ENCODE results near the gene HECTD1.

The HECTD1 gene

DNA sequence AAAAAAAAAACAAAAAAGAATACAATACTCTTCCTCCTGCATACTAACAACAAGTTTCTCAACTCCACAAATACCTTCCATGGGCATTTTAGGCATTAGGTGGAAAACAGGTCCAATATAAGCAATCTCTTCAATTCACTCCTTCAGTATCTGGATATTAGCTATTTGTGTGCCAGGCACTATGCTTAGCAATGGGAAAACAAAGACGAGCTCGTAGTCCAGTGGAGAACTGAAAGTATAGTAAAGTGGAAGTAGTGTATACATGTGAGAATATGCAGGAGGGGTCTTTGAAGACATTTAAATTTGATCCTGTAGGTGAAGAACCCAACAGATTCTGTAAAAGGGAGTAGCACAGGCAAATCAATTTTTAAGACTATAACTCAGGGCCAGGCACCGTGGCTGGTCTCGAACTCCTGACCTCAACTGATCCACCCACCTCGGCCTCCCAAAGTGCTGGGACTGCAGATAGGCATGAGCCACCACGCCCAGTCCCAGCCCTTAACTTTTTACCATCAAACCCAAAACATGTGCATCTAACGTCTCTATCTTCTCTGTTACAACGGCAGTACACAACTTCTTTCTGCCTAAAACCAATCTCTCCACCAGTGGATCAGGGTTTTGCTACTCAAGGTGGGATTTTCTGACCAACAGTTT, 10.6 kb downstream of the HECTD1 start:
- in situ Hi-C loops (cut with MboI; ENCODE audit: low sequenced_read_pairs), result loop anchor here (25.0 kb wide), 1 partner anchor 165 kb away; no protein-coding TSS in a partner anchor

- in situ Hi-C loops (cut with MboI; ENCODE audit: low sequenced_read_pairs), result loop anchor here (25.0 kb wide), 1 partner anchor 168 kb away; no protein-coding TSS in a partner anchor
These were observed 12.9 kb downstream of the HECTD1 start for GRCh38 chr14:31194661-31195060.

DNA sequence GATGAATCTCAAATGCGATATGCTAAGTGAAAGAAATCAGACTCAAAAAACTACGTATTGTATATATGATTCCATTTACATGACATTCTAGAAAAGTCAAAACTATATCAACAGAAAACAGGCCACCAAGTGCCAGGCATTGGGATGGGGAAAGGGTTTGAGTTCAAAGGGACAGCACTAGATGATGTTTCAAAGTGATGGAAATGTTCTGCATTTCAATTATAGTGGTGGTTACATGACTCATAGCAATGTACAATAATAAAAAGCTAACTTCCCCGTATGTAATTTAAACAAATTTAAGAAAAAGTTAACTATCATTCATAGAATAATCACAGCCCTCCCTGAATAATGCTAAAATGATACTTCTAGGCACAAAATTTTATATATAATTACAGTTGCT, 13.5 kb downstream of the HECTD1 start:
- in situ Hi-C loops (cut with MboI; ENCODE audit: low sequenced_read_pairs), result loop anchor here (25.0 kb wide), 1 partner anchor 168 kb away; no protein-coding TSS in a partner anchor

DNA sequence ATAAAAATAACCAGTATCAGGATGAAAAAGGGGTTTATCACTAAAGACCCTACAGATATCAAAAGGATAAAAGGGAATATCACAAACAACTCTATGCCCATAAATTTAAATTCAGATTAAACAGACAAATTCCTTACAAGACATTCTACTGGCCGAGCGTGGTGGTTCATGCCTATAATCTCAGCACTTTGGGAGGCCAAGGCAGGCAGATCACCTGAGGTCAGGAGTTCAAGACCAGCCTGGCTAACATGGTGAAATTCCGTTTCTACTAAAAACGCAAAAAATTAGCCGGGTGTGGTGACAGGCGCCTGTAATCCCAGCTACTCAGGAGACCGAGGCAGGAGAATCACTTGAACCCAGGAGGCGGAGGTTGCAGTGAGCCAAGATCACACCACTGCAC, 15.0 kb downstream of the HECTD1 start:
- in situ Hi-C loops (cut with MboI; ENCODE audit: low sequenced_read_pairs), result loop anchor here (25.0 kb wide), 1 partner anchor 170 kb away; no protein-coding TSS in a partner anchor

DNA sequence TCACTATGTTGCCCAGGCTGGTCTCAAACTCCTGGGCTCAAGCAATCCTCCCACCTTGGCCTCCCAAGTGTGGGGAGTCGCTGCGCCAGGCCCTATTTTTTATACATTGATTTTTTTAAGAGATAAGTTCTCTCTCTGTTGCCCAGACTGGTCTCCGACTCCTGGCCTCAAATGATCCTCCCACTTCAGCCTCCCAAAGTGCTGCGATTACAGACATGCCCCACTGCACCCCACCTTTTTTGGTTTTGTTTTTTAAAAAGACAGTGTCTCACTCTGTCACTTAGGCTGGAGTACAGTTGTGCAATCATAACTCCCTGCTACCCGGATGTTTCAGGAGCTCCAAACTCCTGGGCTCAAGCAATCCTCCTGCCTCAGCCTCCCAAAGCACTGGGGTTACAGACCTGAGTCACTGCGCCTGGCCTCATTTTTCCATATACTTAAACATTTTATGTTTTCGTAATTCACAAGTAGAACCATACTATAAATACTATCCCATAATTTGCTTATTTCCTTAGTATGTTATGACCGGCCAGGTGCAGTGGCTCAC, 16.8 kb downstream of the HECTD1 start:
- in situ Hi-C loops (cut with MboI; ENCODE audit: low sequenced_read_pairs), result loop anchor here (25.0 kb wide), 1 partner anchor 172 kb away; no protein-coding TSS in a partner anchor

DNA sequence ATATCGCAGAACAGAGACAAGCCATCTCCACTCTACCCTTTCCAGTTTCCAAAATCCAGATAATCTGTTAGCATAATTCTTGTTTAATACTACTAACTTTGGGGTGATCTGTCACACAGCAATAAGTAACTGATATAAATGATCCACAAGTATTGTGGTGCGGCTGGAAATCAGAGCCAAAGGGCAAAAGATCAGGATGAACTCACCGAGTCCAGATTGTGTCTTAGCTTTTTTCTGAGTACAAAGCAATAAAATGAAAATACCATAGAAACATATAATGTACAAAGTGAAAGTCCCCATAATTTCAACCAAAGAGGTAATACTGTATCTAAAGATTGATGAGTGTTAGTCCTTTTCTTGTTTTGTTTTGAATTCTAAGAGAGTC, 17.4 kb downstream of the HECTD1 start:
- in situ Hi-C loops (cut with MboI; ENCODE audit: low sequenced_read_pairs), result loop anchor here (25.0 kb wide), 1 partner anchor 172 kb away; no protein-coding TSS in a partner anchor

- in situ Hi-C loops (cut with MboI; ENCODE audit: low sequenced_read_pairs), result loop anchor here (25.0 kb wide), 1 partner anchor 173 kb away; no protein-coding TSS in a partner anchor
These were observed 18.0 kb downstream of the HECTD1 start for GRCh38 chr14:31189346-31190218.

GRCh38 chr14:31188744-31189143, 18.8 kb downstream of the HECTD1 start:
- in situ Hi-C loops (cut with MboI; ENCODE audit: low sequenced_read_pairs), result loop anchor here (25.0 kb wide), 1 partner anchor 174 kb away; no protein-coding TSS in a partner anchor

DNA sequence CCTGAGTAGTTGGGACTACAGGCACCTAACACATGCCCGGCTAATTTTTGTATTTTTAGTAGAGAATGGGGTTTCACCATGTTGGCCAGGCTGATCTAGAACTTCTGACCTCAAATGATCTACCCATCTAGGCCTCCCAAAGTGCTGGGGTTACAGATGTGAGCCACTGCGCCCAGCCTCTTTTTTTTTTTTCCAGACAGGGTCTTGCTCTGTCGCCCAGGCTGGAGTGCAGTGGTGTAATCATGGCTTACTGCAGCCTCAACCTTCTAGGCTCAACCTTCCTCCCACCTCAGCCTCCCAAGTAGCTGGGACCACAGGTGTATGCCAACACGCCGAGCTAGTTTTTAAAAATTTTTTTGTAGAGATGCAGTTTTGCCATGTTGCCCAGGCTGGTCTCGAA, 25.6 kb downstream of the HECTD1 start:
- in situ Hi-C loops (cut with MboI; ENCODE audit: low sequenced_read_pairs), result loop anchor here (25.0 kb wide), 1 partner anchor 180 kb away; no protein-coding TSS in a partner anchor

- in situ Hi-C loops (cut with MboI; ENCODE audit: low sequenced_read_pairs), result loop anchor here (25.0 kb wide), 1 partner anchor 181 kb away; no protein-coding TSS in a partner anchor
These were observed 26.3 kb downstream of the HECTD1 start for GRCh38 chr14:31181271-31181670.

DNA sequence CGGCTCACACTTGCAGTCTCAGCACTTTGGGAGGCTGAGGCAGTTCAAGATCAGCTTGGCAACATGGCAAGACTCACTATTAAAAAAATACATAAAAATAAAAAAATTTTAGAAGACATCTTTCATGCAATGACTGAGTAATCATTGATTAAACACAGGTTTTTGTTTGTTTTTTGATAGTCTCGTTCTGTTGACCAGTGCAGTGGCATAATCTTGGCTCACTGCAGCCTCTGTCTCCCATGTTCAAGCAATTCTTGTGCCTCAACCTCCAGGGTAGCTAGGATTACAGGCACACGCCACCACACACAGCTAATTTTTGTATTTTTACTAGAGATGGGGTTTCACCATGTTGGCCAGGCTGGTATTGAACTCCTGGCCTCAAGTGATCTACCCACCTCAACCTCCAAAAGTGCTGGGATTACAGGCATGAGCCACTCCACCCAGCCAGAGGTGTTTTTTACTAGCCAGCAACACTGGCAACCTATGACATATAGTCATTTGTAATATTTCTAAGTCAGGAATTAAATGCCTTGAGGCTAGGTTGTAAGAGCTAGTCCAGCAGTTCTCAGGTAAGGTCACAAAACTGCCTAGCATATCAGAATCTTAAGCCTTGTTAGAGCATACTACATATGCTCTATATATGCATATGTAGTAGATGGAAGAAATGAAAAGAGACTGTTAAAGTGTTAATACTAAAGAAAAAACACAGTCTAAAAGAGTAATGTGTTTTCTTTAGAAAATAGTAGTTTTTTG, 27.1 kb downstream of the HECTD1 start:
- in situ Hi-C loops (cut with MboI; ENCODE audit: low sequenced_read_pairs), result loop anchor here (25.0 kb wide), 1 partner anchor 182 kb away; no protein-coding TSS in a partner anchor

DNA sequence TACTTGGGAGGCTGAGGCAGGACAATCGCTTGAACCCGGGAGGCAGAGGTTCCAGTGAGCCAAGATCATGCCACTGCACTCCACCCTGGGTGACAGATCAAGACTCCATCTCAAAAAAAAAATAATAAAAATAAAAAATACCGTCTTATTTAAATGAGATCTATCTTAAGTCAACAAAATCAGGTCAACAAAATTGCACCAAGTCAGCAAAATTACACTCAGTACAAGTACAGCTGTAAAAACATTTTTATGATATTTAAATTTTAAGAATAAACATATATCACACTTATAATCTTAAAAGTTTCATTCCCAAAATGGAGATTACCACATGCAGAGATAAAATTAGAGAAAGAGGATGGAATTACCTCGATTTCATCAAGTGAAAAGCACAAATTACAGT, 33.2 kb downstream of the HECTD1 start:
- in situ Hi-C loops (cut with MboI; ENCODE audit: low sequenced_read_pairs), result no loop called here

DNA sequence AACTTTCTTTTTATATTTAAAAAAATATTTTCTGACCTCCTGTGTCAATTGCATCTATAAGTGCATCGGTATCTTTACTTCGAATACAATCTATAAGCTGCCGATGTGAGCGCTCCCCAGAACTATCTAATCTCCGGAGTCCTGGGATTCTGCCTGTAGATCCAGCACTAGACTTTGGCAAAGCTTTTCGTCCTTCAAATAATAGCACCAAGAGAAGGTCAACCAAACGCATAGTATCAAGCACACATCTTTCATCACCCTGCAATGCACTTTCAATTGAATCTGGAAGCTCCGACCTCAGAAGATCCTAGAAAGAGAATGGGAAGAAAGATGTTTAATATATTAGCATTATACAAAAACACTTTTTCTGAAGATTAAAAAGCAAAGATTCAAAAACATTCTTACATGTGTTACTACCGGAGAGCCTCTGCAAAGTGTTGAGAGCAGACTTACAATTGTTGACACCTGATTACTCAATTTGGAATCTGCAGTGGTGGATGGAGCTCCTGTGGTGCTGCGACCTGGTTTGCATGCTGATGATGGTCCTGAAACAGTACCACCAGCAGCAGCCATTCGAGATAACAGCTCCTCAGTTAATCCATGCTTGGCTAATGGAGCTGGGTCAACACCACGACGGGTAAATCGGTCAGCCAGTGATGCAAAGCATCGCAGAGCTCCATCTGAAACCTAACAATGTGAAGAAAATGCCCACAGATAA, 34.3 kb downstream of the HECTD1 start:
- in situ Hi-C loops (cut with MboI; ENCODE audit: low sequenced_read_pairs), result no loop called here

GRCh38 chr14:31172084-31172483, 35.5 kb downstream of the HECTD1 start:
- in situ Hi-C loops (cut with MboI; ENCODE audit: low sequenced_read_pairs), result no loop called here

DNA sequence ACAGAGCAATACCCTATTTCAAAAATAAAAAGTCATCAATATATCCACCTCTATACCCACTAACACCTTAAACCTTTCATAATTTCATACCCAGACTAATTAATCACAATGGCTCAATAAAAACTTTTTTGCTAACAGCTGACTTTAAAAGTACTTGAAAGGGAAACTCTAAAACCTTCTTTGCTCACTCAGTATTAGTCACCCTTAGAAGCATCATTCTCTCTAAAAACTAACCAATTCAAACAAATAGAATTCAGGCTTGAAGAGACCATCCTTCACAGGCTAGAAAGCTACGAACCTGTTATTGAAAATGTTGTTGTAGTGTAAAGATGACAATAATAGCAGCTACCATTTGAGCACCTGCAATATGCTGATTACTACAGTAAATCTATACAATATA, 37.2 kb downstream of the HECTD1 start:
- in situ Hi-C loops (cut with MboI; ENCODE audit: low sequenced_read_pairs), result no loop called here

- in situ Hi-C loops (cut with MboI; ENCODE audit: low sequenced_read_pairs), result no loop called here
These were observed 37.7 kb downstream of the HECTD1 start for GRCh38 chr14:31169877-31170276.

- in situ Hi-C loops (cut with MboI; ENCODE audit: low sequenced_read_pairs), result no loop called here
These were observed 40.6 kb downstream of the HECTD1 start for GRCh38 chr14:31167032-31167431.

DNA sequence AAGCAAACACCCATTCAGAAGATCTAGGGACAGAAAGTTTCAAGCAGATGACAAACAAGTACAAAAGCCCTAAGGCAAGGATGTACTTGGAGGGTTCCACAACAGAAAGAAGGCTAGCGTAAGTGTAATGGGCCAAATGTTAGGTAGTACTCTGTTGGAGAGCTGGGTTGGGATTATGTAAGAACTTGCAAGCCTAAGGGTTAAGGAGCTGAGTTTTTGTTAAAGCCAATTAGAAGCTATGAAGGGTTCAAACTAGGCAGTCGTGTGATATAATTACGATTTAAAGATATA, 41.4 kb downstream of the HECTD1 start:
- in situ Hi-C loops (cut with MboI; ENCODE audit: low sequenced_read_pairs), result no loop called here

- in situ Hi-C loops (cut with MboI; ENCODE audit: low sequenced_read_pairs), result no loop called here
These were observed 43.5 kb downstream of the HECTD1 start for GRCh38 chr14:31164115-31164514.
